ENCODE measurements around the gene PTPRD. TPM values are rescaled to one million over a fixed set of nuclear protein-coding genes. Genes with fewer than 3 reads are reported as not detected.

The PTPRD gene
- total and polyA plus RNA-seq, 9 of the 15 experiments (the other 6 are each of a cell fraction or from before 2014, with no cell fraction given), result 0.11 TPM; not detected in 8

- POLR2A ChIA-PET, result no interaction called here
- no peak overlapping the region for H3K4me2 ChIP-seq (ENCODE audit: insufficient read depth, low read length)
- no TSS peak for BruUV-seq (replicated peaks)
These were observed 1354.8 kb downstream of the PTPRD start for GRCh38 chr9:9257999-9258498.

GRCh38 chr9:9246726-9247125, 1366.1 kb downstream of the PTPRD start:
- Histone ChIP-seq H3K4me3 (no peak overlapping the region), H4K20me1 (replicated peaks; ENCODE audit: control insufficient read depth, insufficient read depth, low read length) (no peaks in the 10 kb centered on the region), H3K4me1 (replicated peaks in 1 of 2; ENCODE audit: control insufficient read depth in 2 of 2, insufficient read depth in 2 of 2, low read length in 2 of 2) (no peaks in the 10 kb centered on the region), H3K79me2 (ENCODE audit: control insufficient read depth, insufficient read depth, low read length) (no peaks in the 10 kb centered on the region), H3K9ac (ENCODE audit: insufficient read depth in 1 of 2, low read depth in 2 of 2, low read length in 2 of 2) (no peak overlapping the region), H3K4me2 (ENCODE audit: insufficient read depth, low read length) (no peak overlapping the region), H3K9me1 (ENCODE audit: control insufficient read depth, insufficient read depth, low read length) (no peaks in the 10 kb centered on the region), H3K9me3 (replicated peaks; ENCODE audit: control insufficient read depth, insufficient read depth, low read depth, low read length) (no peaks in the 10 kb centered on the region), H3K27ac (ENCODE audit: extremely low read depth, low read depth, low read length) (no peak overlapping the region), H2AFZ (ENCODE audit: low read depth, low read length) (no peak overlapping the region), H3K27me3 (ENCODE audit: control insufficient read depth in 2 of 2, insufficient read depth in 2 of 2, low read length in 2 of 2) (no peaks in the 10 kb centered on the region), H3K36me3 (ENCODE audit: control insufficient read depth, insufficient read depth, low read length) (no peaks in the 10 kb centered on the region)
- no peak for ATAC-seq
- in situ Hi-C loops (cut with MboI) (no loop called here), intact Hi-C loops (cut with micrococcal nuclease) (no loop called here)
- ChIA-PET POLR2A (no interaction called here), CTCF (ENCODE audit: low intra/inter-chr PET ratio) (no interaction called here)
- BruUV-seq (replicated peaks), result no TSS peak
- no peak for DNase-seq (ENCODE audit: extremely low read depth in 1 of 4, low spot score in 3 of 4)
- FAIRE-seq, result no peak
- WGBS (ENCODE audit: insufficient coverage, low coverage, missing lambda C conversion rate), result 0% methylated on average over 2 of the region's 2 CpGs
- TF ChIP-seq ZNF239 (CRISPR knock-in tag; IDR thresholded peaks at IDR 0.05) (no peak), IRF9 (tag; IDR thresholded peaks at IDR 0.05) (no peak), NKRF (IDR thresholded peaks at IDR 0.05; ENCODE audit: borderline replicate concordance) (no peak), ZNF696 (CRISPR knock-in tag; conservative IDR thresholded peaks at IDR 0.05) (no peak), RFX5 (IDR thresholded peaks at IDR 0.05; ENCODE audit: low read depth, low read length) (no peak), CCAR2 (IDR thresholded peaks at IDR 0.05; ENCODE audit: low read depth, low read length) (no peak), ZBTB33 (CRISPR knock-in tag; IDR thresholded peaks at IDR 0.05) (no peak), GABPA (tag; conservative IDR thresholded peaks at IDR 0.05; ENCODE audit: low read depth) (no peak), SMC3 (conservative IDR thresholded peaks at IDR 0.05; ENCODE audit: insufficient read depth, low read depth, low read length) (no peak), IRF2 (CRISPR knock-in tag; IDR thresholded peaks at IDR 0.05) (no peak)

More at GRCh38 chr9:9257999-9258498, 1354.8 kb downstream of the PTPRD start:
- no peaks in the 10 kb centered on the region for H3K9me3 ChIP-seq (replicated peaks; ENCODE audit: control insufficient read depth, insufficient read depth, low read depth, low read length)
- H3K4me1 ChIP-seq (replicated peaks in 1 of 2; ENCODE audit: control insufficient read depth in 2 of 2, insufficient read depth in 2 of 2, low read length in 2 of 2), result no peaks in the 10 kb centered on the region
- no peaks in the 10 kb centered on the region for H3K79me2 ChIP-seq (ENCODE audit: control insufficient read depth, insufficient read depth, low read length)
- no peak overlapping the region for H3K27ac ChIP-seq (ENCODE audit: extremely low read depth, low read depth, low read length)
- CTCF ChIA-PET (ENCODE audit: low intra/inter-chr PET ratio), result interaction anchor here (0.6 kb wide), 1 partner anchor 1045 kb away, joined by 3 read pairs; no protein-coding TSS in a partner anchor
- DNase-seq (ENCODE audit: extremely low read depth in 1 of 4, low spot score in 3 of 4), result no peak
- in situ Hi-C loops (cut with MboI), result no loop called here
- no peak overlapping the region for H3K9ac ChIP-seq (ENCODE audit: insufficient read depth in 1 of 2, low read depth in 2 of 2, low read length in 2 of 2)
- no peaks in the 10 kb centered on the region for H4K20me1 ChIP-seq (replicated peaks; ENCODE audit: control insufficient read depth, insufficient read depth, low read length)
- no peaks in the 10 kb centered on the region for H3K9me1 ChIP-seq (ENCODE audit: control insufficient read depth, insufficient read depth, low read length)
- ATAC-seq, result no peak
- intact Hi-C loops (cut with micrococcal nuclease), result no loop called here
- no peak overlapping the region for H3K4me3 ChIP-seq
- no peak for TF ChIP-seq DNMT1 (IDR thresholded peaks at IDR 0.05)
- TF ChIP-seq POLR2AphosphoS5 (IDR thresholded peaks at IDR 0.05; ENCODE audit: control insufficient read depth, insufficient read depth, low read depth, low read length), result no peak
- no peak for TF ChIP-seq RBM17 (IDR thresholded peaks at IDR 0.05; ENCODE audit: borderline replicate concordance, low read depth, low read length)
- TF ChIP-seq CBX1 (IDR thresholded peaks at IDR 0.05; ENCODE audit: low read depth), result no peak
- TF ChIP-seq TEAD2 (tag; IDR thresholded peaks at IDR 0.05), result no peak
- WGBS (ENCODE audit: insufficient coverage, low coverage, missing lambda C conversion rate), result 0% methylated on average over 3 of the region's 3 CpGs
- no peaks in the 10 kb centered on the region for H3K36me3 ChIP-seq (ENCODE audit: control insufficient read depth, insufficient read depth, low read length)
- no peaks in the 10 kb centered on the region for H3K27me3 ChIP-seq (ENCODE audit: control insufficient read depth in 2 of 2, insufficient read depth in 2 of 2, low read length in 2 of 2)
- no peak for FAIRE-seq
- no peak overlapping the region for H2AFZ ChIP-seq (ENCODE audit: low read depth, low read length)
